GM13977 (cell line): ENCODE measurements around the gene ZHX3.

Experiments used
- DNase-seq: peaks from one replicate; pipeline ENCODE4 v3.0.0; 2012; ENCODE audit warnings: low spot score
- CTCF ChIP-seq: IDR thresholded peaks from 2 replicates; pipeline ENCODE4 v1.5.1; 2012; ENCODE audit warnings: mild to moderate bottlenecking, control low read depth; ENCODE audit not compliant: insufficient read depth; ENCODE audit errors: extremely low read depth, missing control alignments
- in situ Hi-C: fragments of 300-500 bp; cut with MboI; formaldehyde crosslinking; loops from one replicate; pipeline ENCODE4 v1.12.0; 2022; ENCODE audit warnings: low sequenced_read_pairs, low pct_unique_long_range_greater_than_20kb, mixed read lengths, inconsistent platforms; ENCODE audit not compliant: unreplicated experiment

Gene ZHX3

GRCh38 chr20:41140226-41141133 is 177.1 kb downstream of the ZHX3 start:
- DNase-seq: no peak
- in situ Hi-C loops: no loop called here
- no peak for TF ChIP-seq CTCF

- TF ChIP-seq CTCF: no peak
- no peak for DNase-seq
- in situ Hi-C loops: no loop called here
Observed at GRCh38 chr20:41139227-41140093, 178.1 kb downstream of the ZHX3 start.

GRCh38 chr20:41138475-41139226 is 178.9 kb downstream of the ZHX3 start:
- TF ChIP-seq CTCF: no peak
- in situ Hi-C loops: no loop called here
- DNase-seq: peak; percentile 46

GRCh38 chr20:41137614-41138474 is 179.7 kb downstream of the ZHX3 start:
- in situ Hi-C loops: no loop called here
- TF ChIP-seq CTCF: no peak
- peak; percentile 68 for DNase-seq

- TF ChIP-seq CTCF: no peak
- DNase-seq: peak; percentile 96
- in situ Hi-C loops: no loop called here
Observed at GRCh38 chr20:41136680-41137613, 180.6 kb downstream of the ZHX3 start, which contains the start of gene PLCG1. Gene PLCG1 (plus strand): TSS chr20:41137543. CDS start chr20:41137642, 99 bp downstream.
